ENCODE measurements around the gene RNF40. TPM values are rescaled to one million over a fixed set of nuclear protein-coding genes. Genes with fewer than 3 reads are reported as not detected.

Gene RNF40
- polyA plus RNA-seq, 1 donor from 2014 or later, result 85.2 TPM

- no peaks in the 10 kb centered on the region for H3K9me2 ChIP-seq (ENCODE audit: insufficient read depth, low read length)
- H2AFZ ChIP-seq (ENCODE audit: low read depth, low read length), result no peak overlapping the region
- no peaks in the 10 kb centered on the region for H4K20me1 ChIP-seq (ENCODE audit: insufficient read depth)
- no peaks in the 10 kb centered on the region for H3K36me3 ChIP-seq (ENCODE audit: insufficient read depth, low read length)
- TF ChIP-seq EZH2 (IDR thresholded peaks at IDR 0.05; ENCODE audit: borderline replicate concordance, insufficient read depth, low read length, poor library complexity, severe bottlenecking) (no peak), POLR2AphosphoS5 (IDR thresholded peaks at IDR 0.05) (no peak), REST (IDR thresholded peaks at IDR 0.05; ENCODE audit: borderline replicate concordance) (no peak), TAF1 (IDR thresholded peaks at IDR 0.05; ENCODE audit: low read depth) (no peak), CTCF (IDR thresholded peaks at IDR 0.05; ENCODE audit: poor library complexity, severe bottlenecking) (no peak), MXI1 (conservative IDR thresholded peaks at IDR 0.05; ENCODE audit: poor library complexity, severe bottlenecking) (no peak), SMC3 (conservative IDR thresholded peaks at IDR 0.05; ENCODE audit: poor library complexity) (no peak), RAD21 (conservative IDR thresholded peaks at IDR 0.05) (no peak), EP300 (conservative IDR thresholded peaks at IDR 0.05; ENCODE audit: poor library complexity, severe bottlenecking) (no peak)
- no peak overlapping the region for H3K27ac ChIP-seq (ENCODE audit: low read length)
- H3K4me3 ChIP-seq (ENCODE audit: low read length), result peak overlapping the region; percentile 91
- no peaks in the 10 kb centered on the region for H3K27me3 ChIP-seq (ENCODE audit: insufficient read depth, low read depth, low read length)
- H3K4me2 ChIP-seq (ENCODE audit: low read length), result peak overlapping the region; percentile 36
- peaks cover 26% of the 10 kb centered on the region for H3K79me2 ChIP-seq (replicated peaks; ENCODE audit: insufficient read depth, low read length)
- H3F3A ChIP-seq (ENCODE audit: insufficient read depth, low read length, poor library complexity, severe bottlenecking), result no peaks in the 10 kb centered on the region
- H3K9ac ChIP-seq (ENCODE audit: low read length), result no peak overlapping the region
- no peaks in the 10 kb centered on the region for H3K9me3 ChIP-seq (ENCODE audit: low read length)
Observed at GRCh38 chr16:30764086-30764485, 2.0 kb downstream of the RNF40 start.

- no peak overlapping the region for H3K4me3 ChIP-seq (ENCODE audit: low read length)
- H2AFZ ChIP-seq (ENCODE audit: low read depth, low read length), result no peak overlapping the region
- no peaks in the 10 kb centered on the region for H3K36me3 ChIP-seq (ENCODE audit: insufficient read depth, low read length)
- no peaks in the 10 kb centered on the region for H3K9me2 ChIP-seq (ENCODE audit: insufficient read depth, low read length)
- H3K9ac ChIP-seq (ENCODE audit: low read length), result no peak overlapping the region
- H3K27ac ChIP-seq (ENCODE audit: low read length), result no peak overlapping the region
- TF ChIP-seq TAF1 (IDR thresholded peaks at IDR 0.05; ENCODE audit: low read depth), result no peak
- TF ChIP-seq EP300 (conservative IDR thresholded peaks at IDR 0.05; ENCODE audit: poor library complexity, severe bottlenecking), result no peak
- TF ChIP-seq SMC3 (conservative IDR thresholded peaks at IDR 0.05; ENCODE audit: poor library complexity), result no peak
- no peak for TF ChIP-seq RAD21 (conservative IDR thresholded peaks at IDR 0.05)
- no peak for TF ChIP-seq CTCF (IDR thresholded peaks at IDR 0.05; ENCODE audit: poor library complexity, severe bottlenecking)
- no peak for TF ChIP-seq POLR2AphosphoS5 (IDR thresholded peaks at IDR 0.05)
- no peak for TF ChIP-seq MXI1 (conservative IDR thresholded peaks at IDR 0.05; ENCODE audit: poor library complexity, severe bottlenecking)
- TF ChIP-seq EZH2 (IDR thresholded peaks at IDR 0.05; ENCODE audit: borderline replicate concordance, insufficient read depth, low read length, poor library complexity, severe bottlenecking), result no peak
- no peak for TF ChIP-seq REST (IDR thresholded peaks at IDR 0.05; ENCODE audit: borderline replicate concordance)
- no peaks in the 10 kb centered on the region for H3K27me3 ChIP-seq (ENCODE audit: insufficient read depth, low read depth, low read length)
- H3K9me3 ChIP-seq (ENCODE audit: low read length), result no peaks in the 10 kb centered on the region
- H3K79me2 ChIP-seq (replicated peaks; ENCODE audit: insufficient read depth, low read length), result peaks cover 26% of the 10 kb centered on the region
- H3F3A ChIP-seq (ENCODE audit: insufficient read depth, low read length, poor library complexity, severe bottlenecking), result no peaks in the 10 kb centered on the region
- no peak overlapping the region for H3K4me2 ChIP-seq (ENCODE audit: low read length)
- H4K20me1 ChIP-seq (ENCODE audit: insufficient read depth), result no peaks in the 10 kb centered on the region
Observed at GRCh38 chr16:30764816-30765465, 2.8 kb downstream of the RNF40 start.
